GM23338 (cell line): ENCODE results near the gene ANKRD65. TPM values are rescaled to one million over a fixed set of nuclear protein-coding genes. Genes with fewer than 3 reads are reported as not detected.
"Not testable (repeated sequence)": the region's sequence is repeated elsewhere in the genome, so short reads cannot be mapped to it uniquely, and the experiment has no call there.

ENCODE experiments used
- ATAC-seq: fragments of 200-7000 bp; cut with Tn5 transposase; 3 replicates; pipeline ENCODE4 v1.9.1; 2020
- DNase-seq: peaks from one replicate; pipeline ENCODE4 v3.0.0-alpha.2; 2015; ENCODE audit warnings: low spot score
- H2AFZ ChIP-seq: fragments of 200-600 bp; sonication (generic); 2 replicates; pipeline ENCODE4 v1.8.0; 2016; ENCODE audit warnings: antibody characterized with exemption, mild to moderate bottlenecking, moderate library complexity
- H3F3A ChIP-seq: fragments of 200-600 bp; sonication (generic); replicated peaks from 2 replicates; pipeline ENCODE4 v1.8.0; 2017; ENCODE audit warnings: antibody characterized with exemption, mixed run types, low read depth
- H3K27ac ChIP-seq: fragments of 200-600 bp; sonication (generic); 2 replicates; pipeline ENCODE4 v1.6.1; 2016; ENCODE audit warnings: low read depth
- H3K27me3 ChIP-seq: fragments of 200-600 bp; sonication (generic); 2 replicates; pipeline ENCODE4 v1.8.0; 2016; ENCODE audit warnings: mild to moderate bottlenecking, mixed run types, moderate library complexity; ENCODE audit not compliant: insufficient read depth
- H3K36me3 ChIP-seq: fragments of 200-600 bp; sonication (generic); 2 replicates; pipeline ENCODE4 v1.8.0; 2016; ENCODE audit warnings: mild to moderate bottlenecking; ENCODE audit not compliant: insufficient read depth
- H3K4me1 ChIP-seq: fragments of 200-600 bp; sonication (generic); 2 replicates; pipeline ENCODE4 v1.8.0; 2016; ENCODE audit warnings: mild to moderate bottlenecking, moderate library complexity; ENCODE audit not compliant: insufficient read depth
- H3K4me2 ChIP-seq: fragments of 200-600 bp; sonication (generic); 2 replicates; pipeline ENCODE4 v1.7.1; 2017; ENCODE audit warnings: mixed run types
- H3K4me3 ChIP-seq: fragments of 200-600 bp; sonication (generic); 2 replicates; pipeline ENCODE4 v1.6.1; 2016; ENCODE audit warnings: mixed run types
- H3K79me2 ChIP-seq: fragments of 200-600 bp; sonication (generic); replicated peaks from 2 replicates; pipeline ENCODE4 v1.8.0; 2017; ENCODE audit warnings: mild to moderate bottlenecking; ENCODE audit not compliant: insufficient read depth
- H3K9me2 ChIP-seq: fragments of 200-600 bp; sonication (generic); 2 replicates; pipeline ENCODE4 v1.8.0; 2017; ENCODE audit not compliant: insufficient read depth
- H4K20me1 ChIP-seq: fragments of 200-600 bp; sonication (generic); replicated peaks from 2 replicates; pipeline ENCODE4 v1.8.0; 2017; ENCODE audit warnings: mild to moderate bottlenecking; ENCODE audit not compliant: insufficient read depth
- H3K27ac Mint-ChIP-seq: 2 replicates; pipeline ENCODE4 v1.8.0; 2020; ENCODE audit warnings: inconsistent platforms, mild to moderate bottlenecking, moderate library complexity, mixed read lengths
- H3K27me3 Mint-ChIP-seq: 3 replicates; pipeline ENCODE4 v1.8.0; 2022; ENCODE audit warnings: low read depth, mild to moderate bottlenecking, moderate library complexity, mixed read lengths, inconsistent platforms; ENCODE audit not compliant: insufficient read depth, poor library complexity
- H3K36me3 Mint-ChIP-seq: 3 replicates; pipeline ENCODE4 v1.8.0; 2021; ENCODE audit warnings: low read depth, mild to moderate bottlenecking, inconsistent platforms, moderate library complexity, mixed read lengths
- H3K4me1 Mint-ChIP-seq: 3 replicates; pipeline ENCODE4 v1.8.0; 2020; ENCODE audit warnings: mild to moderate bottlenecking, inconsistent platforms, mixed read lengths
- H3K4me3 Mint-ChIP-seq: 3 replicates; pipeline ENCODE4 v1.8.0; 2021; ENCODE audit warnings: moderate library complexity, mild to moderate bottlenecking, inconsistent platforms, mixed read lengths
- H3K9me3 Mint-ChIP-seq: 3 replicates; pipeline ENCODE4 v1.8.0; 2020; ENCODE audit warnings: moderate library complexity, mild to moderate bottlenecking, inconsistent platforms, mixed read lengths
- polyA plus RNA-seq: library from polyadenylated mRNA; unstranded; fragments of >200 nt; fragmentation: Nextera tagmentation; extraction: Ambion mirVana; gene quantifications from 2 replicates; pipeline ENCODE4 v1.2.1, GENCODE V29; 2016
- total RNA-seq: library from RNA; depleted of rRNA; stranded (reverse); fragments of >200 nt; shearing (Covaris generic); gene quantifications from 2 replicates; pipeline ENCODE4 v1.2.3, GENCODE V29; 2014; rRNA removed

ANKRD65 gene
- total and polyA plus RNA-seq, 2 experiments from 2014 or later, result 1.6 to 1.7 TPM

DNA sequence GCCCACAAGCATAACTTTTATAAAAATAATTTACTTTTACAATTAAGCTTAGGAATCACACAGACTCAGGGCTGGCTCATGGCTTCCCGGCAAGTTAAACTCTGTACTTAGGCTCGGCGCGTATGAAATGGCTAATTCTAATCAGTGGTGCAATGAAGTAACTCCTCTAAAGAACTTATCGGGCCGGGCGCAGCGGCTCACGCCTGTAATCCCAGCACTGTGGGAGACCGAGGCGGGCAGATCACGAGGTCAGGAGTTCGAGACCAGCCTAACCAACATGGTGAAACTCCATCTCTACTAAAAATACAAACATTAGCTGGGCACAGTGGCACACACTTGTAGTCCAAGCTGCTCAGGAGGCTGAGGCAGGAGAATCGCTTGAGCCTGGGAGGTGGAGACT lies 51.0 kb downstream of the ANKRD65 start:
- Histone ChIP-seq H3F3A (peaks cover 24% of the 10 kb centered on the region), H3K79me2 (peaks cover 21% of the 10 kb centered on the region), H4K20me1 (peaks cover 12% of the 10 kb centered on the region)
- ATAC-seq, H3K36me3 ChIP-seq, H3K4me1 ChIP-seq, H2AFZ ChIP-seq, H3K27me3 ChIP-seq, H3K9me2 ChIP-seq, H3K4me2 ChIP-seq, H3K36me3 Mint-ChIP-seq, H3K27ac Mint-ChIP-seq, DNase-seq, H3K27me3 Mint-ChIP-seq, H3K4me1 Mint-ChIP-seq, H3K9me3 Mint-ChIP-seq, H3K4me3 ChIP-seq, H3K27ac ChIP-seq, H3K4me3 Mint-ChIP-seq: not testable (repeated sequence)

Other genes starting within 250 kb of the ANKRD65 start
- gene TTLL10, start 247.4 kb downstream of the ANKRD65 start, total RNA-seq, result 0.45 TPM in 1 of 2 replicates, not detected in the other
- not detected in 2 replicates for gene TTLL10, start 247.4 kb downstream of the ANKRD65 start, polyA plus RNA-seq
- gene TNFRSF18, start 214.7 kb downstream of the ANKRD65 start, total RNA-seq, result 0.58 and 1.5 TPM in 2 replicates
- 0.56 and 1.1 TPM in 2 replicates for gene TNFRSF18, start 214.7 kb downstream of the ANKRD65 start, polyA plus RNA-seq
- not detected in 2 replicates for gene TNFRSF4, start 207.1 kb downstream of the ANKRD65 start, total RNA-seq
- not detected in 2 replicates for gene TNFRSF4, start 207.1 kb downstream of the ANKRD65 start, polyA plus RNA-seq
- gene SDF4, start 189.3 kb downstream of the ANKRD65 start, total RNA-seq, result 51.6 and 62.6 TPM in 2 replicates
- 45.0 and 49.2 TPM in 2 replicates for gene SDF4, start 189.3 kb downstream of the ANKRD65 start, polyA plus RNA-seq
- gene B3GALT6, start 189.0 kb downstream of the ANKRD65 start, total RNA-seq, result 26.5 and 33.5 TPM in 2 replicates
- 5.5 and 9.3 TPM in 2 replicates for gene B3GALT6, start 189.0 kb downstream of the ANKRD65 start, polyA plus RNA-seq
- gene C1QTNF12, start 174.6 kb downstream of the ANKRD65 start, total RNA-seq, result 3.0 and 4.1 TPM in 2 replicates
- gene C1QTNF12, start 174.6 kb downstream of the ANKRD65 start, polyA plus RNA-seq, result 4.1 and 4.2 TPM in 2 replicates
- gene UBE2J2, start 147.4 kb downstream of the ANKRD65 start, total RNA-seq, result 70.2 and 73.5 TPM in 2 replicates
- gene UBE2J2, start 147.4 kb downstream of the ANKRD65 start, polyA plus RNA-seq, result 47.1 and 49.5 TPM in 2 replicates
- 0.70 and 1.4 TPM in 2 replicates for gene SCNN1D, start 140.8 kb downstream of the ANKRD65 start, total RNA-seq
- 1.7 and 1.8 TPM in 2 replicates for gene SCNN1D, start 140.8 kb downstream of the ANKRD65 start, polyA plus RNA-seq
- gene ACAP3, start 113.3 kb downstream of the ANKRD65 start, total RNA-seq, result 27.7 and 31.9 TPM in 2 replicates
- gene ACAP3, start 113.3 kb downstream of the ANKRD65 start, polyA plus RNA-seq, result 6.4 and 8.1 TPM in 2 replicates
- gene PUSL1, start 112.7 kb downstream of the ANKRD65 start, total RNA-seq, result 49.9 and 55.8 TPM in 2 replicates
- gene PUSL1, start 112.7 kb downstream of the ANKRD65 start, polyA plus RNA-seq, result 41.5 and 43.9 TPM in 2 replicates
- 140 and 161 TPM in 2 replicates for gene INTS11, start 96.6 kb downstream of the ANKRD65 start, total RNA-seq
- gene INTS11, start 96.6 kb downstream of the ANKRD65 start, polyA plus RNA-seq, result 102 and 110 TPM in 2 replicates
- gene CPTP, start 96.5 kb downstream of the ANKRD65 start, total RNA-seq, result 12.9 and 13.5 TPM in 2 replicates
- 8.1 and 8.2 TPM in 2 replicates for gene CPTP, start 96.5 kb downstream of the ANKRD65 start, polyA plus RNA-seq
- 0.14 TPM in 1 of 2 replicates, not detected in the other for gene TAS1R3, start 90.0 kb downstream of the ANKRD65 start, total RNA-seq
- gene TAS1R3, start 90.0 kb downstream of the ANKRD65 start, polyA plus RNA-seq, result 0.12 TPM in 1 of 2 replicates, not detected in the other
- gene DVL1, start 71.9 kb downstream of the ANKRD65 start, total RNA-seq, result 62.7 and 69.7 TPM in 2 replicates
- gene DVL1, start 71.9 kb downstream of the ANKRD65 start, polyA plus RNA-seq, result 13.5 and 15.4 TPM in 2 replicates
- 11.7 and 17.2 TPM in 2 replicates for gene MXRA8, start 62.7 kb downstream of the ANKRD65 start, total RNA-seq
- gene MXRA8, start 62.7 kb downstream of the ANKRD65 start, polyA plus RNA-seq, result 7.6 and 9.1 TPM in 2 replicates
- gene AURKAIP1, start 46.1 kb downstream of the ANKRD65 start, total RNA-seq, result 156 and 167 TPM in 2 replicates
- gene AURKAIP1, start 46.1 kb downstream of the ANKRD65 start, polyA plus RNA-seq, result 355 and 369 TPM in 2 replicates
- 146 and 147 TPM in 2 replicates for gene CCNL2, start 21.9 kb downstream of the ANKRD65 start, total RNA-seq
- gene CCNL2, start 21.9 kb downstream of the ANKRD65 start, polyA plus RNA-seq, result 99.4 and 115 TPM in 2 replicates
- gene MRPL20, start 14.0 kb downstream of the ANKRD65 start, total RNA-seq, result 158 and 173 TPM in 2 replicates
- 319 and 344 TPM in 2 replicates for gene MRPL20, start 14.0 kb downstream of the ANKRD65 start, polyA plus RNA-seq
- 21.9 and 31.5 TPM in 2 replicates for gene VWA1, start 14.4 kb upstream of the ANKRD65 start, total RNA-seq
- 7.2 and 7.9 TPM in 2 replicates for gene VWA1, start 14.4 kb upstream of the ANKRD65 start, polyA plus RNA-seq
- gene ATAD3C, start 28.4 kb upstream of the ANKRD65 start, total RNA-seq, result 0.45 and 1.2 TPM in 2 replicates
- 1.1 and 1.3 TPM in 2 replicates for gene ATAD3C, start 28.4 kb upstream of the ANKRD65 start, polyA plus RNA-seq
- 61.4 and 63.4 TPM in 2 replicates for gene ATAD3B, start 50.5 kb upstream of the ANKRD65 start, total RNA-seq
- 32.3 and 37.8 TPM in 2 replicates for gene ATAD3B, start 50.5 kb upstream of the ANKRD65 start, polyA plus RNA-seq
- gene ATAD3A, start 90.9 kb upstream of the ANKRD65 start, total RNA-seq, result 71.4 and 80.3 TPM in 2 replicates
- gene ATAD3A, start 90.9 kb upstream of the ANKRD65 start, polyA plus RNA-seq, result 36.5 and 39.3 TPM in 2 replicates
- gene TMEM240, start 119.3 kb upstream of the ANKRD65 start, total RNA-seq, result 0.74 and 5.1 TPM in 2 replicates
- 1.8 and 1.9 TPM in 2 replicates for gene TMEM240, start 119.3 kb upstream of the ANKRD65 start, polyA plus RNA-seq
- gene SSU72, start 153.6 kb upstream of the ANKRD65 start, total RNA-seq, result 148 and 163 TPM in 2 replicates
- gene SSU72, start 153.6 kb upstream of the ANKRD65 start, polyA plus RNA-seq, result 244 and 248 TPM in 2 replicates
- 11.1 and 15.1 TPM in 2 replicates for gene FNDC10, start 178.9 kb upstream of the ANKRD65 start, total RNA-seq
- gene FNDC10, start 178.9 kb upstream of the ANKRD65 start, polyA plus RNA-seq, result 7.7 and 8.6 TPM in 2 replicates
- gene MIB2, start 194.2 kb upstream of the ANKRD65 start, total RNA-seq, result 57.3 and 82.6 TPM in 2 replicates
- 104 and 120 TPM in 2 replicates for gene MIB2, start 194.2 kb upstream of the ANKRD65 start, polyA plus RNA-seq
- gene MMP23B, start 210.9 kb upstream of the ANKRD65 start, total RNA-seq, result 12.5 and 15.8 TPM in 2 replicates
- 15.0 and 16.2 TPM in 2 replicates for gene MMP23B, start 210.9 kb upstream of the ANKRD65 start, polyA plus RNA-seq
- 19.8 and 22.4 TPM in 2 replicates for gene CDK11B, start 237.7 kb upstream of the ANKRD65 start, total RNA-seq
- 76.7 and 82.1 TPM in 2 replicates for gene CDK11B, start 237.7 kb upstream of the ANKRD65 start, polyA plus RNA-seq